ENCODE data around the gene SNTG2. TPM values are rescaled to one million over a fixed set of nuclear protein-coding genes. Genes with fewer than 3 reads are reported as not detected.
"Not testable (repeated sequence)": the region's sequence is repeated elsewhere in the genome, so short reads cannot be mapped to it uniquely, and the experiment has no call there.

The SNTG2 gene
- total RNA-seq, 1 donor: under 0.01 TPM

- no peak overlapping the region for H3K4me3 ChIP-seq (ENCODE audit: low read depth, low read length)
- no peak for DNase-seq (ENCODE audit: low read depth)
- no peak for TF ChIP-seq CTCF (IDR thresholded peaks at IDR 0.05; ENCODE audit: insufficient read depth, low read depth, low read length)
Measured at GRCh38 chr2:907706-908105, 42.9 kb upstream of the SNTG2 start.

GRCh38 chr2:908568-908967 is 42.1 kb upstream of the SNTG2 start:
- H3K4me3 ChIP-seq (ENCODE audit: low read depth, low read length): no peak overlapping the region
- no peak for TF ChIP-seq CTCF (IDR thresholded peaks at IDR 0.05; ENCODE audit: insufficient read depth, low read depth, low read length)
- DNase-seq (ENCODE audit: low read depth): no peak

GRCh38 chr2:909764-910379 is 40.8 kb upstream of the SNTG2 start:
- not testable (repeated sequence) for DNase-seq (ENCODE audit: low read depth); H3K4me3 ChIP-seq (ENCODE audit: low read depth, low read length)

- no peak for DNase-seq (ENCODE audit: low read depth)
- TF ChIP-seq CTCF (IDR thresholded peaks at IDR 0.05; ENCODE audit: insufficient read depth, low read depth, low read length): no peak
- H3K4me3 ChIP-seq (ENCODE audit: low read depth, low read length): no peak overlapping the region
Measured at GRCh38 chr2:910698-911097, 40.0 kb upstream of the SNTG2 start.

- no peak for TF ChIP-seq CTCF (IDR thresholded peaks at IDR 0.05; ENCODE audit: insufficient read depth, low read depth, low read length)
- no peak overlapping the region for H3K4me3 ChIP-seq (ENCODE audit: low read depth, low read length)
- no peak for DNase-seq (ENCODE audit: low read depth)
Measured at GRCh38 chr2:915979-916378, 34.7 kb upstream of the SNTG2 start.

GRCh38 chr2:916935-917334 is 33.7 kb upstream of the SNTG2 start:
- no peak for DNase-seq (ENCODE audit: low read depth)
- no peak for TF ChIP-seq CTCF (IDR thresholded peaks at IDR 0.05; ENCODE audit: insufficient read depth, low read depth, low read length)
- no peak overlapping the region for H3K4me3 ChIP-seq (ENCODE audit: low read depth, low read length)

GRCh38 chr2:919672-920071 is 31.0 kb upstream of the SNTG2 start:
- H3K4me3 ChIP-seq (ENCODE audit: low read depth, low read length): no peak overlapping the region
- no peak for TF ChIP-seq CTCF (IDR thresholded peaks at IDR 0.05; ENCODE audit: insufficient read depth, low read depth, low read length)
- no peak for DNase-seq (ENCODE audit: low read depth)
